Kidney capillary endothelial cell (primary cell): ENCODE measurements around the gene HOXC13.

Experiments
- DNase-seq: peaks from one replicate; pipeline ENCODE4 v3.0.0-alpha.2; 2018; ENCODE audit warnings: low spot score

The HOXC13 gene

GRCh38 chr12:53970451-53970850 lies 31.8 kb downstream of the HOXC13 start:
- DNase-seq = no peak

GRCh38 chr12:53971129-53971528 lies 32.5 kb downstream of the HOXC13 start:
- no peak for DNase-seq

DNA sequence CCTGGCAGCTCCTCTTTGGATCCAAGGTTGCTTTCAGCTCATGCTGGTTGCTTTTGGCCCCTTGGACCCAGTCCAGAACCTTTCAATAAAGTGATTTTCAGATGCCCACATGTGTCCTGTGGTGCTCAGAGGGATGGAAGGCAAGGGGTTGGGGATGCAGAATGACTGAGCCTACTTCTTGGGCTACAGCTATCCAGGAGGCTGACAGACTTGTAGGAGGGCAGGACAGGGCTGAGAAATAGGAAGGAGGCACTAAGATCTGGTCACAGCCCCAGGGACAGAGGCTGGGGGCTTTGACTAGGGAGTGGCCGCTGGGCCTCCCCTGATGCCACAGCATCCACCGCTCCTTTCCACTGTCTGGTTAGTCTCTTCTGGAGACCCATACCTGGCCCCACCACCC lies 33.1 kb downstream of the HOXC13 start:
- DNase-seq = no peak

- no peak for DNase-seq
Observed at GRCh38 chr12:53972152-53972702, 33.6 kb downstream of the HOXC13 start.

GRCh38 chr12:53972722-53973235 lies 34.1 kb downstream of the HOXC13 start, which contains the start of gene HOXC11:
Gene HOXC11, plus strand, starts transcription at chr12:53973126. Its CDS starts 116 bp downstream, at chr12:53973242.
- DNase-seq = no peak

GRCh38 chr12:53973236-53974042 lies 34.8 kb downstream of the HOXC13 start:
- no peak for DNase-seq

DNA sequence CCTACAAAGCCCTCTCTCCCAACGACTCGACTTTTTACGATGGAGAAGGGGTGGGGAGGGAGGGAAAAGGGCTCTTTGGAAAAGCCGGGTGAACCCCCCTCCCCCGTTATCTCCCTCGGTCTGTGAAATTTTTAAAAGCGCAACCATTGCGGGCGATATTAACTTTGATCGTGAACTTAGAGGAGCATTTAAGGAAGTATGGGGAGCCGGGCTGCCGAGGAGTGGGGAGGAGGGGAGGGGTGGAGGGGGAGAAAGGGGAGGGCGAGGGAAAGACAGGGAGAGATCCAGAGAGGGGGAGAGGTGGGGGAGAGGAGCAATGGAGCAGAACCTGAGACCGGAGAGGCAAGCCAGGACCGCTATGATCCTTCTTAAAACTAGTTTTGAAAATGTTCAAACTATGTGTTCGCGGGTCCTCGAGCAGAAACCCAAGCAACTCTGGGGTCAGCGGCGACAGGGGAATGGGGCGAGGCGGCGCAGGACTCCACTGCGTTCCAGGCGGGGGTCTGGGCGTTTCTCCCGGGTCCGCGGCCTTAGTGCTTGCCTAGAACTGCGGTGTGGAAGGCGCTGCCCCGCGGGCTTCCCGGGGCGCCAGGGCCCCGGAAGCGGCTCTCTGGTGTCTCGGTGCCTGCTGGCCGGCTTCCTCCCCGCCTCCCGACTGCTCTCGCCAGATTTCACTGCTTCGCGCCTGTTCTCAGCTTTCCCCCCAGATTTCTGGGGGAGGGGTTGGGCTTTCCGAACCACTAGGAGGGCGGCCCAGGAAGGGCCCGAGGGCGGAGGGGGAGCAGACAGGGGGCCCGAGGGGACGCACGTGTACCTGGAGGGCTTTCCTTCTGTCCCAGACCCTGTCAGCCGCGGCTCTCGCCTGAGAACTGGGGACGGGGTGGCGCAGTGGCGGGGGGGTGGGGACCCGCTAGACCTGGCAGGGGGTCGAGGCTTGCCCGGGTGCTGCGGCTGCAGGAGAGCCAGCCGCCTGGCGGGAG lies 35.7 kb downstream of the HOXC13 start, which contains the start of gene HOTAIR:
HOTAIR (minus strand) TSS at position 871 of the 980 bp plus-strand sequence.
- DNase-seq = no peak

DNA sequence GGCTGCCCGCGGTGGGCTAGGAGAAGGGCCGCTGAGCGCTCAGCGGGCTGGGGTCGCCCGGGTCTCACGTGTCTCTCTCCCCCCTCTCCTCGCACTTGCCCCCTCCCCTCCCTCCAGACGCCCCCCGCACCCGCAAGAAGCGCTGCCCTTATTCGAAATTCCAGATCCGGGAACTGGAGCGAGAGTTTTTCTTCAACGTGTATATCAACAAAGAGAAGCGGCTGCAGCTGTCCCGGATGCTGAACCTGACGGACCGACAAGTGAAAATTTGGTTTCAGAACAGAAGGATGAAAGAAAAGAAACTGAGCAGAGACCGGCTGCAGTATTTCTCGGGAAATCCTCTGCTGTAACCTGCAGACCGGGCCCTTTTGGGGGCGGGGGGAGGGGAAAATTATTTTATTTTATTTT lies 36.4 kb downstream of the HOXC13 start:
- no peak for DNase-seq

GRCh38 chr12:53975479-53976152 lies 37.0 kb downstream of the HOXC13 start:
- DNase-seq = no peak

DNA sequence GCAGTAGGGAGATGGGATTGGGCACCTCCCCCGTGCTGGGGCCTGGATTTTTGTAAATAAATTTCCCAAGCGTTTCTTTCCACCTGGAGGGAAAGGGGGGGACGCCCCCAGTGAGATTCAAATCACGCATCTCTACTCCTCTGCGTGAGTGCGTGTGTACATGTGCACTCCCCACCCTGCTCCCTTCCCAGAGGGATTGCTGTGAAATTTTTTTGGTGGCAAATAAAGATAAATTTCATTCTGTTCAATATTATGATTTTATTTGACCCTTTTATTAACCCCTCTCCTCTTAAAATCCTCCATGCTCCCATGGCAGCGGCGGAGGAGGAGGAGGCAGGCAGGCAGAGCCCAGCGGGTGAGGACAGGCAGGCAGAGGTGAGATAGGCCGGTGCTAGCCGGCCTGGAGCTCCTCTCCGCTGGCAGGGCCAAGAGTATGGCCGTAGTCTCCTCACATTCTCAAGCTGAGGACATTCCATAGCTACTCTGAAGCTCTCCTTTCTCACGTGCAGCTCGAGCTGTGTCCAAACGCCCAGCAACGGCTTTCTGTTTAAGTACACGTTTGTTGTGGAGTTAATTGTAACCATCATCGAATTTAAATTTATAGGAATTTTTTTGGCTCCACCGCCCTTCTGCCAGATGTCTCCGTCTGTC lies 37.7 kb downstream of the HOXC13 start:
- DNase-seq = no peak

DNA sequence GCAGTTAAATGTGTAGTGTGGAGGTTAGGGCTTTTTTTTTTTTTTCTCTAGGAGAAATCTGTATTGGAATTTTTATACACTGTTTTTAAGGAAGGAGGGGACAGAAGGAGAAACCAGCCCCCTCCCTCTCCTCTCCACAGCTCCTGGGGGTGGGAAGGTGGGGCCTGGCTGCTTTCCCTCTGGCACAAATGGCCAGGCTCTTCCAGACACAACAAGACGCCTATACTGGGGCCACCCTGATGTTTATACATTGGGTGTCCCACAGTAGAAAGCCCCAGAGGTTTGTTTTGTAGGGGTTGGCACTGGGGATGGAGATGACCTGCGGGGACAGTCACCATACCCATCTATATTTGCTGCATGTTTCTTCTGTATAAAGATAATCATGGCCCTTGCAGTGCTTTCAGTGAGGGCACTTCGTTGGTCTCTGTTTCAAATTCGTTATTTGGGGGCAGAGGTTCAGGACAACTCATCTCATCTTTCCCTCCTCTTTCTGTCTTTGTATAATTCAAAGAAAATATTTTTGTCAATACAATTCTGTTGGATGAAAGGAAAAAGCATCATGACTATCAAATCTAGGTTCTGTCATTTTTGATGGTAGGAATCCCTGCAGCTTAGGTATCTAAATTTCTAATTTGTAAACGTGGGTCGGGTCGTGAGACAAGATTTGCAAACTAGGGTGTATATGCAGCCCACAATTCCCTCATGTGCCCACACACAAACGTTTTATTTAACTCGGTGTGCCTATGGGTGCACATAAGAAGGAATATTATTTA lies 38.4 kb downstream of the HOXC13 start:
- no peak for DNase-seq

GRCh38 chr12:53977596-53978445 lies 39.2 kb downstream of the HOXC13 start:
- DNase-seq = no peak

DNA sequence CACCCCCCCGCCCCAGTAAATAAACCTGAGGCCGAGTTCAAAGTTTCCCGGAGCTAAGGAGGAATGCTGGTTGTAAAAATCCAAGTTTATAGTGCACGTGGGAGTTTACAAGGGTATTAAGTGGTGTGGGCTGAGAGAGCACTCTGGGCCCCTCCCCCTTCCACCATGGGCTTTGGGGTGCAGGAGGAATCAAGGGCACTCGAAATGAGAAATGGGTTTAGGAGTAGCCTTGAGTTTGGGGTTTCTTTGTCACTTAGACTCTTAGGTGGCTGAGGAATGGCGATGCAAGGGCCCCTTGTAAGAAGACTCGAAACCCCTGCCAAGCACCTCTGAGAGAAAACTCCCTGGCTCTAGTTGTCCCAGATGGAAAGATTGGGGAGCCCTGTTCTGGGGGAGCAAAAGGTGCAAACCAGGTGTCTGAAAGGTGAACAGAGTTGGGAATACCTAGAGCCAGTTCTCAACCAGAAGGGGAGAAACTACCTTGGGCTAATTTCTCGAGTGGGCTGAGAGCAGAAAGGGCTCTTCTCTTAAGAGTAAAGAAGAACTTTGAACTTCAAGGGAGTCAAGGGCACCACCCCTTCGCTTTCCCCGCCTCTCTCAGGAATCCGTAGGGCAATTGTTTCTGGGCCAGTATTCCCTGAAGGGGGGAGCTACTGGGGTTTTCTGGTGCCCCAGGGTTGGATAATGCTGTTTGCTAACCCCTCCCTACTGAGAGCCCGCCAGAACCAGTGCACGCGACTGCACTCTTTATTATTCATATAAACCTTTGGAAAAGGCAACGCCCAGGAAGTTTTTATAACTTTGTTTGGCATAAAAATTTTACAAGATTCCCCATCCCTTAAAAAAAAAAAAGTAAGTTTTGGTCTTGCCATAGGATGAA lies 40.1 kb downstream of the HOXC13 start:
- DNase-seq = no peak

DNA sequence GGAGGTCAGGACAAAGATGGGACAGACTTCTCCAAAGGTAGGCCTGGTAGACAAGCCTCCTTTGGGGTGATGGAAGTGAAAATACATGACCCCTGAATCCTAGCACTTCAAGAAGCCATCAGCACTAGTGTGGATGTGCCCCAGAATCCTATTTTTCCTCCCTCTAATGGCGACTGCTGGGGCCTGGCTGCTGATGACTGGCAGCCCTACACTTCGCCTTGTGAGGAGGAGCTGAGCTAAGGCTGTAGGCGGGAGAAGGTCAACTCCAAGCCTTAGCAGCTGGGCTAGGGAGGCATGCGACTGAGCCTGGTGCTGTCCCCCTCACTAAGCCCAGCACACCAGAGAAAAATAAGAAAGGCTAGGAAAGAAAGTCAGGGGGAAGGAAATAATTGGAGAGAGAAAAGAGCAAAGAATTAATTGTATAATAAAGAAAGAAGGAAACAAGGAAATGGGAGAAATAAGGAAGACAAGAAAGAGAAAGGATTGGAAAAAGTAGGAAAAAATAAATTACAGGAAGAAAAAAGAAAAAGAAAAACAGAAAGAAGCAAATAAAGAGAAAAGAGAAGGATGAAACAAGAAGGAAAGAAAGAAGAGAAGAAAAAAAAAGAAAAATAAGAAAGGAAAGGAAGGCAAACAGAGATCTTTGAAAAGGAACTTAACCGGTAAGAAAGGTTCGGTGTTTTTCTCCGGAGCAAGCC lies 41.6 kb downstream of the HOXC13 start:
- DNase-seq = no peak

DNA sequence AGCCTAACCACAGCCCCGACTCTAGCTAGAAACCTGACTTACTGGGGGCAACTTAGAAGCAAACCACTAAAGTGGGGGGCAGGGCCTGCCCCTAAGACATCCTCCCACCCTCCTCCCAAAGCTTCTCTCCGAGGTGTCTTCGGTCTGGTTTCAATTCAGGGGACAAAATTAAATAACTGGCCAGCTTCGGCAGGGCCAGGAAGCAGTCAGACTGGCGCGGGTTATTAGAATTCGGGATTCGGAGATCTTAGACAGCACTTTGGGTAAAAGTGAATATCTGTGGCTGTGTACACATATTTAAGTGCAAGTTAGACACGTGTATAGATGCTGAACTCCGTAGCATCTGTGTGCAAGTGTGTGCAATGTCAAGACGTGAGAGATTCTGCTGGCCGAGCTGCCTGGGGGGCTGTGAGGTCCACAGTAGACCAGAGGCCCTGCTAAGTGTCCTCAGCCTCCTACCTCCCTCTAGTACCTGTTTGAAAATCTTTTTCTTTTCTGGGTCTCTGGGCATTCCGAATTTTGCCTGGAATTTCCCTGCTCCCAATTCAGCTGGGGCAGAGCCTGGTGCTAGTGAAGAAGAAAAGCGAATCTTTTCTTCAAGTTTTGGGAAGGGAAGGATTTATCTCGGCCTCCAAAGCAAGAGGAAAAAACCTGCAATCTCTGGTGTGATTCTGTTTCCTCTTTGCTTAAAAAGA lies 42.3 kb downstream of the HOXC13 start:
- no peak for DNase-seq

- no peak for DNase-seq
Observed at GRCh38 chr12:53981634-53982565, 43.3 kb downstream of the HOXC13 start.
